GM12891 (cell line): ENCODE results near the gene FOXK1.
"Not testable (repeated sequence)": the region's sequence is repeated elsewhere in the genome, so short reads cannot be mapped to it uniquely, and the experiment has no call there.

Experiments
- DNase-seq: peaks from one replicate; pipeline ENCODE4 v3.0.0; 2011; ENCODE audit warnings: low spot score; ENCODE audit not compliant: insufficient read length
- FAIRE-seq: peaks from 2 replicates; lab custom pipeline; 2011; peaks lifted over from hg19 to GRCh38; lab: Jason Lieb, UNC
- PAX5 ChIP-seq: IDR thresholded peaks from 2 replicates; pipeline ENCODE4 v1.6.1; 2011; ENCODE audit warnings: low read length, moderate library complexity, mild to moderate bottlenecking; ENCODE audit not compliant: insufficient read depth, severe bottlenecking
- POLR2A ChIP-seq: IDR thresholded peaks from 2 replicates; pipeline ENCODE4 v1.6.1; 2011; ENCODE audit warnings: low read depth, low read length, control low read depth
- POLR2AphosphoS5 ChIP-seq: IDR thresholded peaks from 2 replicates; pipeline ENCODE4 v1.6.1; 2011; ENCODE audit warnings: low read depth, low read length, control low read depth
- POU2F2 ChIP-seq: IDR thresholded peaks from 2 replicates; pipeline ENCODE4 v1.6.1; 2011; ENCODE audit warnings: low read depth, mild to moderate bottlenecking, control low read depth, low read length, moderate library complexity
- SPI1 ChIP-seq: IDR thresholded peaks from 2 replicates; pipeline ENCODE4 v1.6.1; 2011; ENCODE audit warnings: low read depth, low read length, control low read depth
- TAF1 ChIP-seq: IDR thresholded peaks from 2 replicates; pipeline ENCODE4 v1.6.1; 2011; ENCODE audit warnings: low read depth, low read length, control low read depth

FOXK1 gene

GRCh38 chr7:4789194-4790077 is 107.3 kb downstream of the FOXK1 start:
- no peak for FAIRE-seq
- no peak for DNase-seq
- TF ChIP-seq SPI1: no peak
- no peak for TF ChIP-seq POU2F2
- TF ChIP-seq TAF1: no peak
- no peak for TF ChIP-seq POLR2A
- no peak for TF ChIP-seq PAX5
- no peak for TF ChIP-seq POLR2AphosphoS5

- DNase-seq (no peak), FAIRE-seq (no peak)
- TF ChIP-seq POLR2AphosphoS5 (no peak), SPI1 (no peak), PAX5 (no peak), TAF1 (no peak), POU2F2 (no peak), POLR2A (no peak)
Observed at GRCh38 chr7:4790078-4790465, 108.0 kb downstream of the FOXK1 start.

GRCh38 chr7:4790516-4790991 is 108.5 kb downstream of the FOXK1 start:
- TF ChIP-seq TAF1 (no peak), POU2F2 (no peak), POLR2AphosphoS5 (no peak), POLR2A (no peak), SPI1 (no peak), PAX5 (no peak)
- FAIRE-seq: no peak
- DNase-seq: no peak

- no peak for DNase-seq
- TF ChIP-seq POLR2A (no peak), SPI1 (no peak), POU2F2 (no peak), POLR2AphosphoS5 (no peak), PAX5 (no peak), TAF1 (no peak)
- FAIRE-seq: no peak
Observed at GRCh38 chr7:4791101-4791737, 109.1 kb downstream of the FOXK1 start.

GRCh38 chr7:4791738-4792536 is 109.8 kb downstream of the FOXK1 start:
- DNase-seq (peak; percentile 86), FAIRE-seq (peak; percentile 60)
- no peak for TF ChIP-seq POLR2AphosphoS5

- no peak for DNase-seq
Observed at GRCh38 chr7:4792537-4793126, 110.5 kb downstream of the FOXK1 start.

GRCh38 chr7:4793385-4793993 is 111.4 kb downstream of the FOXK1 start:
- FAIRE-seq, DNase-seq: not testable (repeated sequence)

More at GRCh38 chr7:4792537-4793126, 110.5 kb downstream of the FOXK1 start:
- peak; percentile 31 for FAIRE-seq
- TF ChIP-seq POLR2A (no peak), SPI1 (no peak), PAX5 (no peak), POU2F2 (no peak), TAF1 (no peak), POLR2AphosphoS5 (no peak; the same call in 1 of the 2 replicates)

GRCh38 chr7:4794171-4794570 is 112.1 kb downstream of the FOXK1 start:
- FAIRE-seq, DNase-seq: not testable (repeated sequence)

GRCh38 chr7:4794591-4795350 is 112.7 kb downstream of the FOXK1 start:
- no peak for FAIRE-seq
- no peak for TF ChIP-seq POU2F2
- no peak for TF ChIP-seq SPI1
- TF ChIP-seq PAX5: no peak
- TF ChIP-seq POLR2AphosphoS5: no peak
- no peak for TF ChIP-seq POLR2A
- no peak for TF ChIP-seq TAF1
- no peak for DNase-seq
